Adrenal gland (tissue), 12 donors: ENCODE measurements around the gene RIMBP2. TPM values are rescaled to one million over a fixed set of nuclear protein-coding genes. Genes with fewer than 3 reads are reported as not detected.
"Not testable (repeated sequence)": the region's sequence is repeated elsewhere in the genome, so short reads cannot be mapped to it uniquely, and the experiment has no call there.

Experiments used
- DNase-seq, 7 donors: peaks; one replicate each; pipeline ENCODE4 v3.0.0-alpha.2; 2019 to 2020
- H3K27ac ChIP-seq, 5 donors: fragments of 200-600 bp; sonication (generic) in 4 of 5; 1 replicate in 3 of 5; 2 replicates in 2 of 5; pipeline versions ENCODE4 v1.5.1 to v1.8.0; 2016 to 2020; ENCODE audit warnings: mild to moderate bottlenecking in 1 of 5
- H3K27me3 ChIP-seq: fragments of 200-600 bp; 2 replicates; pipeline ENCODE4 v1.8.0; 2021
- H3K36me3 ChIP-seq, 2 donors: fragments of 200-600 bp; replicated peaks in 1 of 2; 1 replicate in 1 of 2; 2 replicates in 1 of 2; pipeline versions ENCODE4 v1.5.1 to v1.8.0; 2018 to 2022
- H3K4me1 ChIP-seq, 2 donors: fragments of 200-600 bp; replicated peaks in 1 of 2; 1 replicate in 1 of 2; 2 replicates in 1 of 2; pipeline versions ENCODE4 v1.5.1 to v1.8.0; 2018 to 2021
- H3K4me3 ChIP-seq, 4 donors: fragments of 200-600 bp; sonication (generic) in 3 of 4; one replicate each; pipeline ENCODE4 v1.5.1; 2016 to 2018
- H3K9me3 ChIP-seq, 3 donors: fragments of 200-600 bp; sonication (generic) in 1 of 3; replicated peaks in 1 of 3; 1 replicate in 2 of 3; 2 replicates in 1 of 3; pipeline versions ENCODE4 v1.5.1 to v1.8.0; 2016 to 2021
- POLR2A ChIP-seq, 2 donors: fragments of 450-650 bp; IDR thresholded peaks; one replicate each; pipeline ENCODE4 v1.6.1; 2017; ENCODE audit warnings: antibody characterized with exemption in 2 of 2, mild to moderate bottlenecking in 2 of 2, moderate library complexity in 1 of 2
- WGBS, 4 donors: extraction: QIAGEN DNeasy Blood & Tissue Kit in 2 of 4; methylation state at CpG; one replicate each; pipeline versions ENCODE4 v1.1.5 to v1.1.7; 2013 to 2017; 5-methylcytosine and 5-hydroxymethylcytosine counted together
- intact Hi-C, 2 donors: fragments of 100-400 bp; cut with DNase I; formaldehyde crosslinking; loops; one replicate each; pipeline versions ENCODE4 v1.14.1 to v1.15.0; 2022 to 2023
- polyA plus RNA-seq, 3 donors: library from polyadenylated mRNA; stranded (reverse); fragments of 200-250 nt in 2 of 3; fragments of 350-450 nt in 1 of 3; fragmentation: Illumina TruSeq in 1 of 3; extraction: RNeasy Lipid Tissue Mini Kit (QIAGEN cat#74804) in 1 of 3; gene quantifications; one replicate each; pipeline ENCODE4 v1.2.3, GENCODE V29; 2013 to 2014
- total RNA-seq, 9 donors: library from RNA; depleted of rRNA in 4 of 9; stranded (reverse); fragments of >200 nt in 4 of 9; fragments of 120-200 nt in 1 of 9; fragmentation: NEBNext Ultra II Directional in 1 of 9; extraction: Animal tissue kit (Norgen Biotek cat#: 25700) in 1 of 9; gene quantifications; one replicate each; pipeline versions ENCODE4 v1.1.0 to v1.2.4, GENCODE V29; 2013 to 2023
- TF ChIP-seq, protein P1 (sequence below), 6 experiments: fragments of 450-650 bp in 4 of 6; fragments of 200-600 bp in 2 of 6; sonication (generic) in 1 of 6; IDR thresholded peaks; 1 replicate in 5 of 6; 2 replicates in 1 of 6; pipeline versions ENCODE4 v1.5.1 to v1.8.0; 2016 to 2021; ENCODE audit warnings: antibody characterized with exemption in 6 of 6, mild to moderate bottlenecking in 2 of 6, moderate library complexity in 1 of 6
- donor health status: healthy with polysubstance abuse.
- donor health status: Bipolar disorder and iron deficiency.
- donor health status: DM: yes; HTN: yes; CAD: no.
- donor health status: DM: no; HTN: no; CAD: no.
- donor health status: DM: no; HTN: no; CAD: no.
- donor health status: DM: yes; HTN: yes; CAD: no.

Gene RIMBP2
- total and polyA plus RNA-seq, 12 donors, result 0.18 to 23.9 (median 6.3) TPM; not detected in 2

DNA sequence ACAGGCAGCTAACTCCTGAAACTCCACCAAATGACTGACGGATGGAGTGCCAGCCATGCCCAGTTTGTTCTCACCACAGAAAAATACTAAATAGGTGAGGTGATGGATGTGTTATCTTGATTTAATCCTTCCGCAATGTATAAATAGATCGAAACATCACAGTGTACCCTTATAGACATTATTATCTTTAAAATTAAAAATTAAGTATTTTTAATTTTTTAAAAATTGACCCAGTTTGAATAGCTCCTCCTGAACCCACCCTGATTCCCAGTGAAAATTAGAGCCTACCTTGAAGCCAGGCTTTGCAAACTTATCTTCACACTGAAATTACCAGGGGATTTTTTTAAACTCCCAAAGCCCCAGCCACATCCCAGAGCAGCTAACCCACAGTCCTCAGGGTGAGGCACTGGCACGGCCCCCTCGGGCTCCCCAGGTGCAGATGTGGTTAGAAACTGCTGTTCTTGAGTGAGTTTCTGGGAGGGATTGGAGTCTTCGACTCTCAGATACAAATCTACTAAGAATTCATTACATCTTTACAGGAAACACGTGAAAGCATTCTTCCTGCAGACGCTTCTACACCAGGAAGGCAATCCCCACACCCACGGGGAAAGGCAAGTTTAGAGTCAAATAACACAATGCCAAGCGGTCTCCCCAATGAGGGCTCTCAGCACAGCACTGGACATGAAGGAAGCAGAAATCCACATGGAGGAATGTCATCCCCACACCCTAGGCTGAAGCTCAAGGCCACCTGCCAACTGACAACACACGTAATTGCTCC lies 126.4 kb downstream of the RIMBP2 start:
- no peak for DNase-seq
- TF ChIP-seq, protein P1, sequence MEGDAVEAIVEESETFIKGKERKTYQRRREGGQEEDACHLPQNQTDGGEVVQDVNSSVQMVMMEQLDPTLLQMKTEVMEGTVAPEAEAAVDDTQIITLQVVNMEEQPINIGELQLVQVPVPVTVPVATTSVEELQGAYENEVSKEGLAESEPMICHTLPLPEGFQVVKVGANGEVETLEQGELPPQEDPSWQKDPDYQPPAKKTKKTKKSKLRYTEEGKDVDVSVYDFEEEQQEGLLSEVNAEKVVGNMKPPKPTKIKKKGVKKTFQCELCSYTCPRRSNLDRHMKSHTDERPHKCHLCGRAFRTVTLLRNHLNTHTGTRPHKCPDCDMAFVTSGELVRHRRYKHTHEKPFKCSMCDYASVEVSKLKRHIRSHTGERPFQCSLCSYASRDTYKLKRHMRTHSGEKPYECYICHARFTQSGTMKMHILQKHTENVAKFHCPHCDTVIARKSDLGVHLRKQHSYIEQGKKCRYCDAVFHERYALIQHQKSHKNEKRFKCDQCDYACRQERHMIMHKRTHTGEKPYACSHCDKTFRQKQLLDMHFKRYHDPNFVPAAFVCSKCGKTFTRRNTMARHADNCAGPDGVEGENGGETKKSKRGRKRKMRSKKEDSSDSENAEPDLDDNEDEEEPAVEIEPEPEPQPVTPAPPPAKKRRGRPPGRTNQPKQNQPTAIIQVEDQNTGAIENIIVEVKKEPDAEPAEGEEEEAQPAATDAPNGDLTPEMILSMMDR (IDR thresholded peaks at IDR 0.05), result no peak
- no peak for TF ChIP-seq POLR2A (IDR thresholded peaks at IDR 0.05)
- Histone ChIP-seq H3K4me1 (no peaks in the 10 kb centered on the region), H3K4me3 (no peak overlapping the region), H3K36me3 (no peaks in the 10 kb centered on the region), H3K9me3 (no peaks in the 10 kb centered on the region), H3K27me3 (no peaks in the 10 kb centered on the region), H3K27ac (no peak overlapping the region)
- intact Hi-C loops, result no loop called here
- 42 to 57% (median 50%) methylated on average over 10 to 11 of the region's 11 CpGs for WGBS, 4 donors

DNA sequence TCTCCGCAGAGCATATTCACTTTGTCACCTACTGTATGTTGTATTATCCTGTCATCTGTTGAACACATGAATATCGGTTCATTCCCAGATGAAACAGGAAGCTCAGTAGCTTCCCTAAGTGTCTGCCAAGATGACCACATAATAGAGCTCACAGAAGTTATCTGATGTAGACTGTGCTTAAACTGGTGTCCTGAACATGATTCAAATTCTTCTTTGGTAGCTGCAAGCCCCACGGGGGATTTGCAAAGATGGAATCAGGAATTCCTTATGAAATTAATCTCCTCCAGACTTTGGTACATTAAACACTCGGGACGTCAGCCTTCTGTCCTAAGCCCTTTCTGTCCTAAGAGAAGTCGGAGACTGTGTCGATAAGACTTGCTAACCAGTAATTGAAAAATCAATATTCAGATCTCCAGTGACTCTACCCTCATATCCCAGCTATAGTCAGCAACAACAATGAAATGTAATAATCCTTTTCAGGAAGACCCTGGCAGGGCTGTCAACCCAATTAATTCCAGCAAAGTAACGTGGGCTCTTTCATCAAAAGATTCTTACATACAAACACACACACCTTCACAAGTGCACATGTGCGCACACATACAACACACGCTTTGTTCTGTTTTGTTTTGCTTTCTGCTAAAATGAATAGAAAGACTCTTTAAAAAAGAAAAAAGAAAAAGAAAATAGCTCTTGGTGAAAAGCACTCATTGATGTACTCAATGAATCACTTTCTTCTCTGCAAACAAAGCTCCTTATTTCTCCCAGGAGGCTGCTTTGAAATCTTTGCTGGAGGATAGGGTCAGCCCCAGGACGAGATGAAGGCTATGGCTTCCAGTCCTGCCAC lies 127.2 kb downstream of the RIMBP2 start:
- TF ChIP-seq, protein P1 (IDR thresholded peaks at IDR 0.05), result no peak
- no peak for TF ChIP-seq POLR2A (IDR thresholded peaks at IDR 0.05)
- intact Hi-C loops, result no loop called here
- no peaks in the 10 kb centered on the region for H3K36me3 ChIP-seq
- no peaks in the 10 kb centered on the region for H3K4me1 ChIP-seq
- H3K27ac ChIP-seq, result no peak overlapping the region
- WGBS, 4 donors, result 59 to 65% (median 63%) methylated on average over 11 of the region's 11 CpGs
- no peaks in the 10 kb centered on the region for H3K9me3 ChIP-seq
- no peak overlapping the region for H3K4me3 ChIP-seq
- no peak for DNase-seq
- no peaks in the 10 kb centered on the region for H3K27me3 ChIP-seq

DNA sequence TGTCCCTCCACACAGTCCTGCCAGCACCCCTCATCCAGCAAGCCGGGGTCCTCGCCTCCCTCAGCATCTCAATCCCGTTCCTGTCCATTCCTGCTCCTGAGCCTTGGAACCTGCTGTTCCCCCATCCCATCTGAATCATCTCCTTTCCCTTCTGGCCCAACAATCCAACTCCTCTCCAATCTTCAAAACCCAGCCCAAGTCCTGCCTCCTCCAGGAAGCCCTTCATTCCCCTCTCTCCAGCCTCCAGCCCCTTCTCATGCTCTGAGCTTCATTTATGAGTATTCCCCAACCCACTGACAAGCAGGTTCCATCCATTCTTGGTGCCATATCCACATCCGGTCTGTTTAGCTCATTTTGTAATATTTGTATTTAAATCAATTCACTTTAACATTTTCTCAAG lies 128.1 kb downstream of the RIMBP2 start:
- TF ChIP-seq, protein P1 (IDR thresholded peaks at IDR 0.05), result no peak
- no peak for TF ChIP-seq POLR2A (IDR thresholded peaks at IDR 0.05)
- no peak overlapping the region for H3K4me3 ChIP-seq
- no peak for DNase-seq
- no peak overlapping the region for H3K27ac ChIP-seq
- no peaks in the 10 kb centered on the region for H3K9me3 ChIP-seq
- no peaks in the 10 kb centered on the region for H3K27me3 ChIP-seq
- intact Hi-C loops, result no loop called here
- H3K36me3 ChIP-seq, result no peaks in the 10 kb centered on the region
- no peaks in the 10 kb centered on the region for H3K4me1 ChIP-seq
- 86 to 91% (median 88%) methylated on average over 4 of the region's 4 CpGs for WGBS, 4 donors

DNA sequence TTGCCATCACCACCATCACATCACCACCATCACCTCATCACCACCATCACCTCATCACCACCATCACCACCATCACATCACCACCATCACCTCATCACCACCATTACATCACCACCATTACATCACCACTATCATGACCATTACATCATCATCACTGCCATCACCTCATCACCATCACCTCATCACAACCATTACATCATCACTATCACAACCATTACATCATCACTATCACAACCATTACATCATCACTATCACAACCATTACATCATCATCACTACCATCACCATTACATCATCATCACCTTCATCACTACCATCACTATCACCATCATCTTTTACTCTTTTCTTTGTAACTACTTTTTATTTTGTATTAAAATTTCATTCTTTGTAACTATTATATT lies 131.6 kb downstream of the RIMBP2 start:
- H3K27ac ChIP-seq, H3K36me3 ChIP-seq, DNase-seq, H3K4me3 ChIP-seq, H3K4me1 ChIP-seq, H3K9me3 ChIP-seq, H3K27me3 ChIP-seq, intact Hi-C loops: not testable (repeated sequence)
